Measurements from ENCODE around the gene DLG2.

DNA sequence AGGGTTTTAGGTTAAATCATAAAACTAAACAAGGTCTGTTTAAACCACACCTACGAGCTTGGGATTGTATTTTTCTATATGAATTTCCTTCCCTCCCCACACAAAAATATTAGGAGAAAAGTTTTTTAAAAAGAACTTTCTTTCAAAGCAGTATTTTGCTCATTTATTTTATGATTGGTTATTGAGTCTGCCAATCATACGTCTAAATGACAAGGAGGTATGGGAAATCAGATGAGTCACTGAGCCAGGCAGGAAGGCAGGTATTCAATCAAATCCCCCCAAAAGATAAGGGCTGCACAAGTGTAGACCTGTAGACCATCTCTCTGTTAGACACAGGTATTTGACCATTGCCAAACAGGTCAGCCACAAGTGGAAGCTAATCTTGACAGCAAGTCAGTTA, 1900.8 kb downstream of the DLG2 start:
- TF ChIP-seq POLR2A (IDR thresholded peaks at IDR 0.05; ENCODE audit: low read depth, low read length) (no peak), FOS (IDR thresholded peaks at IDR 0.05; ENCODE audit: borderline replicate concordance, insufficient read depth, low read length) (no peak), EZH2 (IDR thresholded peaks at IDR 0.05; ENCODE audit: borderline replicate concordance, low read depth, low read length, severe bottlenecking) (no peak), JUN (IDR thresholded peaks at IDR 0.05; ENCODE audit: borderline replicate concordance, insufficient read depth, insufficient read length, low read depth) (no peak), POLR2AphosphoS5 (IDR thresholded peaks at IDR 0.05; ENCODE audit: insufficient read depth, low read depth, low read length) (no peak), MYC (IDR thresholded peaks at IDR 0.05; ENCODE audit: low read depth, low read length) (no peak)
- TF ChIP-seq, protein P1, sequence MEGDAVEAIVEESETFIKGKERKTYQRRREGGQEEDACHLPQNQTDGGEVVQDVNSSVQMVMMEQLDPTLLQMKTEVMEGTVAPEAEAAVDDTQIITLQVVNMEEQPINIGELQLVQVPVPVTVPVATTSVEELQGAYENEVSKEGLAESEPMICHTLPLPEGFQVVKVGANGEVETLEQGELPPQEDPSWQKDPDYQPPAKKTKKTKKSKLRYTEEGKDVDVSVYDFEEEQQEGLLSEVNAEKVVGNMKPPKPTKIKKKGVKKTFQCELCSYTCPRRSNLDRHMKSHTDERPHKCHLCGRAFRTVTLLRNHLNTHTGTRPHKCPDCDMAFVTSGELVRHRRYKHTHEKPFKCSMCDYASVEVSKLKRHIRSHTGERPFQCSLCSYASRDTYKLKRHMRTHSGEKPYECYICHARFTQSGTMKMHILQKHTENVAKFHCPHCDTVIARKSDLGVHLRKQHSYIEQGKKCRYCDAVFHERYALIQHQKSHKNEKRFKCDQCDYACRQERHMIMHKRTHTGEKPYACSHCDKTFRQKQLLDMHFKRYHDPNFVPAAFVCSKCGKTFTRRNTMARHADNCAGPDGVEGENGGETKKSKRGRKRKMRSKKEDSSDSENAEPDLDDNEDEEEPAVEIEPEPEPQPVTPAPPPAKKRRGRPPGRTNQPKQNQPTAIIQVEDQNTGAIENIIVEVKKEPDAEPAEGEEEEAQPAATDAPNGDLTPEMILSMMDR (IDR thresholded peaks at IDR 0.05; ENCODE audit: extremely low read depth in 1 of 2, insufficient read depth in 1 of 2, low read depth in 1 of 2, low read length in 2 of 2): no peak
- TF ChIP-seq, protein P2, sequence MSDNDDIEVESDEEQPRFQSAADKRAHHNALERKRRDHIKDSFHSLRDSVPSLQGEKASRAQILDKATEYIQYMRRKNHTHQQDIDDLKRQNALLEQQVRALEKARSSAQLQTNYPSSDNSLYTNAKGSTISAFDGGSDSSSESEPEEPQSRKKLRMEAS (IDR thresholded peaks at IDR 0.05; ENCODE audit: insufficient read depth, insufficient read length): no peak
